Upper lobe of left lung (tissue), 6 donors: Measurements from ENCODE around the gene CRISPLD2. TPM values are rescaled to one million over a fixed set of nuclear protein-coding genes. Genes with fewer than 3 reads are reported as not detected.

Experiments used
- ATAC-seq, 2 donors: fragments of 200-7000 bp; cut with Tn5 transposase; one replicate each; pipeline ENCODE4 v1.9.1; 2022; ENCODE audit warnings: mild to moderate bottlenecking in 2 of 2, moderate library complexity in 2 of 2; ENCODE audit not compliant: low FRiP score in 2 of 2
- DNase-seq, 2 donors: peaks; one replicate each; pipeline ENCODE4 v3.0.0-alpha.2; 2019 to 2020
- H3K27ac ChIP-seq, 4 donors: fragments of 200-600 bp; sonication (generic); one replicate each; pipeline ENCODE4 v1.5.1; 2016 to 2019
- H3K27me3 ChIP-seq, 4 donors: fragments of 200-600 bp; sonication (generic); one replicate each; pipeline ENCODE4 v1.5.1; 2017 to 2019
- H3K36me3 ChIP-seq, 4 donors: fragments of 200-600 bp; sonication (generic); one replicate each; pipeline ENCODE4 v1.5.1; 2016 to 2019
- H3K4me1 ChIP-seq, 4 donors: fragments of 200-600 bp; sonication (generic); one replicate each; pipeline ENCODE4 v1.5.1; 2018 to 2019
- H3K4me3 ChIP-seq, 4 donors: fragments of 200-600 bp; sonication (generic); one replicate each; pipeline ENCODE4 v1.5.1; 2017 to 2019; ENCODE audit warnings: mild to moderate bottlenecking in 2 of 4, moderate library complexity in 1 of 4
- H3K9me3 ChIP-seq, 4 donors: fragments of 200-600 bp; sonication (generic); one replicate each; pipeline ENCODE4 v1.5.1; 2018 to 2019
- CTCF ChIP-seq, 6 experiments: fragments of 450-650 bp in 4 of 6; fragments of 200-600 bp in 2 of 6; sonication (generic) in 2 of 6; IDR thresholded peaks; one replicate each; pipeline ENCODE4 v1.5.1; 2016 to 2019; ENCODE audit warnings: antibody characterized with exemption in 6 of 6
- EP300 ChIP-seq, 4 donors: sonication (generic); formaldehyde crosslinking; IDR thresholded peaks; one replicate each; pipeline ENCODE4 v1.5.1; 2017; ENCODE audit warnings: antibody characterized with exemption in 4 of 4, control low read depth in 2 of 4
- POLR2A ChIP-seq, 4 donors: fragments of 450-650 bp; IDR thresholded peaks; one replicate each; pipeline ENCODE4 v1.5.1; 2016 to 2017; ENCODE audit warnings: antibody characterized with exemption in 4 of 4, mild to moderate bottlenecking in 2 of 4
- POLR2AphosphoS5 ChIP-seq, 2 donors: sonication (generic); formaldehyde crosslinking; IDR thresholded peaks; one replicate each; pipeline ENCODE4 v1.5.1; 2017; ENCODE audit warnings: antibody characterized with exemption in 2 of 2
- whole genome bisulfite sequencing, 2 donors: methylation state at CpG; one replicate each; pipeline ENCODE4 v1.1.5; 2017 to 2018; 5-methylcytosine and 5-hydroxymethylcytosine counted together
- total RNA-seq, 6 donors: library from RNA; depleted of rRNA in 4 of 6; stranded (reverse); fragments of >200 nt in 4 of 6; gene quantifications; one replicate each; pipeline versions ENCODE4 v1.1.0 to v1.2.1, GENCODE V29; 2016 to 2021
- donor health status: DM: no; HTN: no; CAD: no; lungs with moderate emphysema.
- donor health status: DM: no; HTN: yes; CAD: no; lungs with severe emphysema.

The CRISPLD2 gene
- total RNA-seq, 6 donors from 2014 or later = 30.2 to 109 (median 80.8) TPM

DNA sequence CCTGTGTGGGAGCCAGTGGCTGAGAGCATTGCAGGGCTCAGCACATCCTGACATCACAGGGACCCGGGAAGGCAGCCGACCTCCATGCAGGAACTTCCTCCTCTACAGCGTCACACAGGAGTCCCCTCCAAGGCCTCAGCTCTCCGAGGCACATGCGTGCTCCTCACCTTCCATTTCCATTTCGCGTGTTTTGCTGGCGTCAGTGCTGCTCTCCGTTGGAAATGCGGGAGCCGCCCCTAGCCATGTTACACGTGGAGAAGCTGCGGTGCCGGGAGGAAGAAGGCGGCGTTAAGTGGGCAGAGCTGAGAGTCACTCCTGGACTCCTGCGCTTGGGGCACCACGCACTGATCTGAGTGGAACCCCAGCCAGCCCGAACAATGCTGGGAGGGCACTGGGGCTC lies 25.2 kb upstream of the CRISPLD2 start:
- no peak overlapping the region for H3K4me3 ChIP-seq

GRCh38 chr16:84795329-84796053 lies 24.3 kb upstream of the CRISPLD2 start:
- WGBS, 2 donors = 66 to 100% methylated on average over 1 to 22 of the region's 22 CpGs
- peak; percentile 84 to 96 for ATAC-seq
- Histone ChIP-seq H3K4me1 (peaks cover 0 to 6% (median 0%) of the 10 kb centered on the region in 4 donors), H3K4me3 (peak overlapping the region in 1 of 4 donors; percentile 1), H3K27ac (peak overlapping the region in 3 of 4 donors; percentile 22 to 62 (median 62)), H3K36me3 (no peaks in the 10 kb centered on the region), H3K9me3 (no peaks in the 10 kb centered on the region), H3K27me3 (no peaks in the 10 kb centered on the region)
- DNase-seq = no peak
- no peak for TF ChIP-seq POLR2A (IDR thresholded peaks at IDR 0.05)
- peak in 3 of 4 donors; percentile 34 to 81 (median 64) for TF ChIP-seq EP300 (IDR thresholded peaks at IDR 0.05)
- peak; percentile 71 to 90 for TF ChIP-seq POLR2AphosphoS5 (IDR thresholded peaks at IDR 0.05)
- TF ChIP-seq CTCF (IDR thresholded peaks at IDR 0.05) = no peak

More for the DNA sequence above, 25.2 kb upstream of the CRISPLD2 start:
- TF ChIP-seq CTCF (IDR thresholded peaks at IDR 0.05) = no peak
- no peak for TF ChIP-seq EP300 (IDR thresholded peaks at IDR 0.05)
- no peak for TF ChIP-seq POLR2AphosphoS5 (IDR thresholded peaks at IDR 0.05)
- TF ChIP-seq POLR2A (IDR thresholded peaks at IDR 0.05) = no peak
- DNase-seq = no peak
- ATAC-seq = no peak
- H3K27ac ChIP-seq = peak overlapping the region in 3 of 4 donors; percentile 22 to 62 (median 58)
- no peaks in the 10 kb centered on the region for H3K36me3 ChIP-seq
- H3K9me3 ChIP-seq = no peaks in the 10 kb centered on the region
- H3K27me3 ChIP-seq = no peaks in the 10 kb centered on the region
- peaks cover 0 to 6% (median 0%) of the 10 kb centered on the region in 4 donors for H3K4me1 ChIP-seq
- 87 to 93% methylated on average over 19 of the region's 19 CpGs for WGBS, 2 donors

DNA sequence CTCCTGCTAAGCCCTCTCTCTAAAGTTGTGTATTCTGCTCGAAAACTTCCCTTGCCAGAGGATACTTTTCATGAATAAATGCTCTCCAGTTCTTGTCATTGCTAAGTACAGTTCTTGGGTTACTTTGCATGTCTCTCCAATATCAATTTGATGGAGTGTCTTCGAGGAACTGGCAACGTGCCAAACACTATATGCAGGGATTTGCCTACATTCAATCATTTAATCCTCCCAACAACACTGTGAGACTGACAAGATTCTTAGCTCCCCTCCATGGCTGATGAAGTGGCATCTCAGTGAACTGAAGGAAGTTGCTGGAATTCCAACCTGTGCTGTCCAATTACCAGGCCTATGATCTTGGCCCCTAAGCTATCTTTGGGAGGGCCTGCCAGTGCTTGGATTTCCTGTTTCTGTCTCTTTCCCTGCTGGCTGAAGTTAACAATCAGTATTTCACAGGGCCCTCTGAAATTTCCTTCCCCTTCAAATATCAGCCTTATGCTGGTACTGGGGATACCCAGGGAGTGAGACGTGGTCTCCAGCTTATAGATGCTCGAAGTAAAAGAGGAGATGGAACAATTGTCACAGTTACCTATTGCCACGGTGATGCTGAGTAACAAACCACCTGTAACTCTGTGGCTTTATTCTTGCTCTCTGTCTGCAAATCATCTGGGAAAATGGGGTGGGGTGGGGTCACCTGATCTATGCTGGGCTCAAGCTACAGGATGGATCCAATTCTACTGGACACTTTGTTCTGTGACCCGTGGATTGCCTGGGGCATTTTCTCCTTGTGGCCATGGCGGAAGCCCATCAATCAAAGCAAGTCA lies 19.4 kb upstream of the CRISPLD2 start:
- Histone ChIP-seq H3K4me3 (no peak overlapping the region), H3K36me3 (no peaks in the 10 kb centered on the region), H3K27ac (no peak overlapping the region), H3K4me1 (no peaks in the 10 kb centered on the region), H3K9me3 (no peaks in the 10 kb centered on the region), H3K27me3 (no peaks in the 10 kb centered on the region)
- DNase-seq = no peak
- WGBS, 2 donors = 59 to 64% methylated on average over 7 to 8 of the region's 8 CpGs
- no peak for ATAC-seq
- TF ChIP-seq EP300 (IDR thresholded peaks at IDR 0.05) = no peak
- TF ChIP-seq POLR2AphosphoS5 (IDR thresholded peaks at IDR 0.05) = no peak
- no peak for TF ChIP-seq CTCF (IDR thresholded peaks at IDR 0.05)
- no peak for TF ChIP-seq POLR2A (IDR thresholded peaks at IDR 0.05)

GRCh38 chr16:84803146-84803545 lies 16.6 kb upstream of the CRISPLD2 start:
- H3K4me1 ChIP-seq = peaks cover 0 to 5% (median 2%) of the 10 kb centered on the region in 4 donors
- TF ChIP-seq POLR2AphosphoS5 (IDR thresholded peaks at IDR 0.05) (no peak), CTCF (IDR thresholded peaks at IDR 0.05) (no peak), POLR2A (IDR thresholded peaks at IDR 0.05) (no peak), EP300 (IDR thresholded peaks at IDR 0.05) (no peak)
- H3K9me3 ChIP-seq = no peaks in the 10 kb centered on the region
- DNase-seq = no peak
- H3K27me3 ChIP-seq = no peaks in the 10 kb centered on the region
- H3K4me3 ChIP-seq = no peak overlapping the region
- no peak for ATAC-seq
- 77 to 84% methylated on average over 9 of the region's 9 CpGs for WGBS, 2 donors
- no peak overlapping the region for H3K27ac ChIP-seq
- H3K36me3 ChIP-seq = no peaks in the 10 kb centered on the region
